IPS-NIHi11 (cell line): ENCODE results near the gene DVL1.
"Not testable (repeated sequence)": the region's sequence is repeated elsewhere in the genome, so short reads cannot be mapped to it uniquely, and the experiment has no call there.

Experiments used
- DNase-seq: peaks from one replicate; pipeline ENCODE4 v3.0.0; 2012; ENCODE audit warnings: mixed read lengths, low spot score

Gene DVL1

DNA sequence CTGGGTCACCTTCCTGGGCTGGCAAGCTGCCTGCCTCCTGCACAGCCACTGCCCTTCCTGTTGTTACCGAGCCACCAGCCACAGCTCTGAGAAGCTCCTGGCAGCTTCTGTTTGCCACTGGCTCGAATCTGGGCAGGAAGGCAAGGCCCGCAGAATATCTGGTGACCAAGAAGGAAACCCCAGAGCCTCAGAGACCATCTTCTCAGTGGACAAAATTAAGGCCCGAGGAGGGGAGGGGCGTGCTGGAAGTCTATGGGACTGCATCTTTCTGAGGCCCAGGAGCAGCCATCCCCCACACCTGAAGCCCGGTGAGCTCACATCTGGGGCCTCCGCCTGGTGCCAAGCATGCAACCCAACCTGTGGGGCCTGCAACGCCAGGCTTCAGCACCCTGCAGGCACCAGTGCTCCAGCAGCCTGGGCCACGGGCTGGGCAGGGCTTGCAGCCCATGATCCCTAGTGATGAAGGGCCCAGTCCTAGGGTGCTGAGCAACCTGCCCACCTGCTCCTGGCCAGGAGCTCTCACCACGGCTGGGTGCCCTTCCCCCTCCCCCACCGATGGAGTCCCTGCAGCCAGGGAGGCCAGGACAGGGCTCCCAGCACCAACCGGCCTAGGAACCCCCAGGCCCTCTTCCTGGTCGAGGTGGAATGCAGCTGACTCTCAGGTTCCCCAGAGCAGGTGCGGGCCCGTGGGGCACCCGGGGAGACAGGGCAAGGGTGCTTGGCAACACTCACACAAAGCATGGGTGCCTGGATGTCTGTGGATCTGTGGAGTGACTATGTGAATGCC lies 23.7 kb downstream of the DVL1 start:
- no peak for DNase-seq

GRCh38 chr1:1324524-1325287 lies 24.5 kb downstream of the DVL1 start, which contains the start of the genes CPTP and INTS11:
Gene CPTP (plus strand): TSS chr1:1324802. CDS start chr1:1326911, 2,109 bp downstream.
Gene INTS11 (minus strand): TSS chr1:1324660. CDS start chr1:1324608, 52 bp downstream.
- DNase-seq = peak; percentile 99

DNA sequence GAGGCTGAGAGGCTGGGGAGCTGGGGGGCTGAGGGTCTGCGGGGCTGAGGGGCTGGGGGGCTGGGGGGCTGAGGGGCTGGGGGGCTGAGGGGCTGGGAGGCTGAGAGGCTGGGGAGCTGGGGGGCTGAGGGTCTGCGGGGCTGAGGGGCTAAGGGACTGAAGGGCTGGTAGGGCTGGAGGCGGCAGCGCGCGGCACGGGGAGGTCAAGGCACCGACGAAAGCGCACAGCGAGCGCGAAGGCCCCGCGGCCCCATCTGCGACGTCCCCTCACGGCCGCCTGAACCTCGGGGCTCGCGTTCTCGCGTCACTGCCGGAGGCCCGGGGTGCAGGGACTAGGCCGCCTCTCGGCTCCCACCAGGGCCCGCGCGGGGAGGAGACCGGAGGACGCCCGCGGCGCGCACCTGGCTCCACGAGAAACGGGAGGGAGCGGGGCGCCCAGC lies 25.1 kb downstream of the DVL1 start:
- peak; percentile 53 for DNase-seq

GRCh38 chr1:1322952-1323351 lies 26.3 kb downstream of the DVL1 start:
- no peak for DNase-seq

DNA sequence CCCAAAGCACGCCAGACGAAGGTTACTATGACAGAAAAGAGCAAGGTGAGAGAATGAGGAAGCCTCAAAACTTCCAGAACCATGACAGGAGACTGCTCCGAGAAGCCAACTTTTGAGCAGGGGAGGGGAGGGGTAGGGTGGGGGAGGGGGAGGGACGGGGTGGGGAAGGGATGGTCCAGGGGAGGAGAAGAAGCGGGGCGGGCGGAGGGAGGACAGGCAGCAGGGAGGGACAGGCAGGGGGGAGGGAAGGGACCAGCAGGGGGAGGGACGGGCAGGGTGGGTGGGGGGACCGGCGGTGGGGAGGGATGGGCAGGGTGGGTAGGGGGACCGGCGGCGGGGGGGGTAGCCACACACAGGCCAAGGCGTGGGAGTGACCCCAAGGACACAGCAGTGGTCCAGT lies 26.8 kb downstream of the DVL1 start:
- DNase-seq = no peak

DNA sequence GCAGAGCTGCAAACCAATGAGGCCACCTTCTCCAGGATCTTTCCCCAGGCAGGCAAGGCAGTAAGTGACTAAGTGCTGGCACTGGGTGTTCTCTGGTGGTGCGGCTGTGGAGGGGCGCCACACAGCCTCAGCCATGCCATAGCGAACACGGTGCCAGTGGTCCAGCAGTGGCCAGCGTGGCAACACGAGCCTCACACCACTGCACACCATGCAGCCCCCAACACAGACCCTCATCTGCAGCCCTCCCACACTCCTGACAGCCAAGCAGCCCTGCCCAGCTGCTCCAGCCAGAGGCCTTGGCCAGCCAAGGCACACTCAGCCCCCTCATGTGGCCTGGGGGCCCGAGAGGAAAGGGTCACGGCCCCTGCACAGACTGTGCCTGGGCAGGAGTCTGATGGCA lies 27.7 kb downstream of the DVL1 start:
- DNase-seq = no peak

- no peak for DNase-seq
These were observed 28.4 kb downstream of the DVL1 start for GRCh38 chr1:1320666-1321448.

DNA sequence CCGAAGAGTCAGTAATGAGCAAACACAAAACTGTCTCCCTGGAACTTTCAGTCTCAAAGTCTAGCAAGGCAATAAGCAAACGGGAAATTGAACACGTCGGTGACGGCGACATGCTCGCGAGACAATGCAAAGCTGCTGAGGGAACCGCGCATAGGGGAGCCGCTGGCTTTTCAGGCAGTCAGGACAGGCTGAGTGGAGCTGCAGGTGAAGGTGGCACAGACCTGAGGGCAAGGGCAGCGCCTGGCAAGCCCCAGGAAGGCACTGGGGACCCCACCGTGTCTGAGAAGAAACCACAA lies 29.6 kb downstream of the DVL1 start:
- no peak for DNase-seq

DNA sequence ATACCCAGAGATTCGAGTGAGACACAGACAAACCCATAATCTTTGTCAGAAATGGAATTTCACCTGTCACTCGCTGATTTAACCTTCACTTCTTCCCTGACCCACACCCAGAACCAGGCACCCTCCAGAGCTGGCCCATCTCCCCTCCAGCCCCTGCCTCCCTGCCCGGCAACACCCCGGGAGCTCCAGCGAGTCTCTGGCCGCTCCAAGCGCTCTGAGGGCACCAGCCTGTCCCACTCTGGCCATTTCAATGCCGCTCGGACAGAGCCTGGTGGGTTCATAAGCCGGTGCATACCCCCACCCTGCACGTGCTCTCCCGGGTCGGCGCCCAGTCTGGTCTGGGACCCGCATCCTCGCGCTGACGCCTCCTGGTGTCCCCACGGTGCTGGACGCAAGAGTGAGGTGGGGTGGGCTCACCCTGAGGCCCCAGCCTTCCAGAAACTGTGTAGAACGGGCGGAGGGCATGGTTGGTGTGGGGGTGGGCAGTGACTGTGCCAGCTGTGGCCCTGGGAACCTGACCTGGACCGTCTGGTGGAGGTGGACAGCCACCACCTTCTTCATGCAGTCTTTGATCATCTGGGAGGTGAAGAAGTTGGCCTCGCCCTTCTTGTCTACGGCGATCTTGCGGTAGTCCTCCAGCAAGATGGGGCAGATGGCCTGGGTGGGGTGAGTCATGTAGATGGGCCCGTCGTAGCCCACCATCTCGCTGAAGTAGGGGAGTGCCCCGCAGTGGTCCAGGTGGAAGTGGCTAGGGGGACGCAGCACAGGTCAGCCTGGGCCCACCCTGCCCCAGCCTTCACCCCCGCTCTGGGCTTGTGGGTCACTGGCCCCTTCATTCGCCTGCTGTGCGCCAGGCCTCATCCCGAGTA lies 30.2 kb downstream of the DVL1 start:
- no peak for DNase-seq

DNA sequence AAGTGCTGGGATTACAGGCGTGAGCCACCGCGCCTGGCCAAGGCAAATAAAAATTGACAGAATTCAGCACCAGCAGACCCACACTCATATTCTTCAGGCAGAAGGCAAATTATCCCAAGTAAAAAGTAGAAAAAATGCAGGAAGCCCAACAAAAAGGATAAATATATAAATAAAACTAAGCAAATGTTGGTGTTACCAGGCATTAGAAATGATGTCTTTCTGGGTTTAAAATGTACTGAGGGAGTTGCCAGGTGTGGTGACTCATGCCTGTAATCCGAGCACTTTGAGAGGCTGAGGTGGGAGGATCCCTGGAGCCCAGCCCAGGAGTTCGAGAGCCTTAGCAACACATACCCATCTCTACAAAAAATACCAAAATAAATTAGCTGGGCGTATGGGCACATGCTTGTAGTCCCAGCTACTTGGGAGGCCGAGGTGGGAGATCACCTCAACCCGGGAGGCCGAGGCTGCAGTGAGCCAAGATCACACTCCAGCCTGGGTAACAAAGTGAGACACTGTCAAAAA lies 31.0 kb downstream of the DVL1 start:
- DNase-seq = no peak

DNA sequence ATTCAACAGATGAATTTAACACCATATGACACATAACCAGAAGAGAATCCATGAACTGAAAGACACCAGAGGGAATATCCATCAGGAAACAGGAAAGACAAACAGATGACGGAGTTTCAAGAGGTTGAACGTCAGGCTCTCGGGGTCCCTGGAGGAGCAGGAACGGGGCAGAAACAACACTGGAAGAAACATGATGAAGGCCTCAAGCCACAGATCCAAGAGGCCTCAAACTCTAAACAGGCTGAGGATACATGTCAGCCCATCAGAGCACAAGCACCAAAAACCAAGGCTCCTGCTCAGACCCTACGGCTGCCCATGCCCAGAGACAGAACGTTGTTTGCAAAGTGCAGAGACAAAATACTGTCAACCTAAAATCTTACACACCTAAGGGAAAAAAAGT lies 31.8 kb downstream of the DVL1 start:
- DNase-seq = no peak

- not testable (repeated sequence) for DNase-seq
These were observed 33.0 kb downstream of the DVL1 start for GRCh38 chr1:1316199-1316598.

DNA sequence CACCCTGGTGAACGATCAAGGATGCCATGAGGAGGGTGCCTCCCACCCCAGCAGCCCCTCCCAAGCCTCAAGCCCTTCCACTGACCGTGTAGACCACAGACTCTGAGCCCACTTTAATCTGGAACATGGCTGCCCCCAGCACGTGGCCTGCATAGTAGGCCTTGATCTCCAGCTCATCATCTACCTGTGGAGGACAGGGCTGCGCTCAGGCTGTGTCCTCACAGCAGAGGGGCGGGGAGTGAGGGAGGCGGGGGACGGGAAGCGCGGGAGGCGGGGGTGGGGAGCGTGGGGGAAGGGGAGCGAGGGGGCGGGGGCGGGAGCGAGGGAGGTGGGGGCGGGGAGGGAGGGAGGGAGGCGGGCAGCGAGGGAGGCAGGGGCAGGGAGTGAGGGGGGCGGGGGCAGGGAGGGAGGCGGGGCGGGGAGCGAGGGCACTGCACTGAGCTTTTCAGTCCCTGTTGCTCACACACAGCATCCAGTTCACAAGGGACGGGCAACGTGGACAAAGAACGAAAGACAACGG lies 33.7 kb downstream of the DVL1 start:
- DNase-seq = peak; percentile 75

GRCh38 chr1:1314678-1315335 lies 34.4 kb downstream of the DVL1 start:
- no peak for DNase-seq

DNA sequence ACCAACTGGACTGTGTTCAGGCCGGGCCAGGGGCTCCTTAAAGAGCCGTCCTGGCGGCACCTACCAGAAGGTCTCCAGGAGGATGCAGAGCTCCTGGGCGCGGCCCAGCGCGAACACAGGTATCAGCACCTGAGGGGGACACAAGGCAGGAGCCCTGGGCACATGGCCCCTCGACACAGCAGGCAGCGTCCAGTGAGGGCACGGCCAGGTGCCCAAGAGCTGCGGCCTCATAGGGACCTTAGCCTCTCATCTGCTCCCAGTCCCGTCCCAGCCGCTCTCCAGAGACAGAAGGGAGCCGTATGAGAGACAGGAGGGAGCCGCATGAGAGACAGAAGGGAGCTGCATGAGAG lies 35.0 kb downstream of the DVL1 start:
- no peak for DNase-seq

DNA sequence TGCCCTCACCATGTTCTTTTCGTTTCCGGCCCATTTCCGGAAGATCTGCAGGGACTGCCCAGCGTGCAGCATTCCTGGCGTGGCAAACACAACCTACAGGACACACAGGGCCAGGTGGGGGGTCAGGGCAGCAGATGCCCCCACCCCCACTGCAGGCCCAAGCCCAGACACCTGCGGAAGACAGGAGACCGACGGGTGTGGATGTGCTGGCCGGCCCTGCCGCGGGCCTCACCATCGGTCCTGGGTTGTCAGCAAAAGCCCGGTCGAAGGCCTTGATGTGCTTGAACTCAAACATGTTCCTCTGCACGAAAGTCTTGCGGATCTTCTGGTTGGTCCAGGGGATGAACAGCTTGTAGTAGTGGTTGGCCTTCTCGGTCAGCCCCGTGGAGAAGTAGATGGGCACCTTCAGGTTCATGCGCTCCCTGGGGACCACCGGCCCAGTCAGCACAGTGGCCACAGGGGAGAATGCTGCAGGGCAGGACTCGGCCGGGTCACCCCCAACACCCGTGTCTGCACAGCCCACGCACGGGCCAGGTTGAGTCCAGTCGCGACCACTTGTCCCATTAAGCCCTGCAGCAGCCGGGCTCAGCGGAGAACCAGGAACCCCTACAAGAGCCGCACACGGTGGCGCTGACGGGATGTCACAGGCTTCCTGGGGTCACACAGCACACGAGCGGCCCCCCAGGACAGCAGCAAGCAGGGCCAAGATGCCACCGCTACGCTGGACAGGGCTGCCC lies 35.5 kb downstream of the DVL1 start:
- DNase-seq = no peak

GRCh38 chr1:1312450-1313314 lies 36.5 kb downstream of the DVL1 start:
- DNase-seq = no peak

- no peak for DNase-seq
These were observed 37.8 kb downstream of the DVL1 start for GRCh38 chr1:1311107-1312104.
